SU-DHL-6 (cell line): ENCODE measurements around the gene FMNL1.
A peak's percentile ranks its signal among the peaks of the same experiment; 100 is the strongest.

Experiments used
- H2AFZ ChIP-seq: fragments of 200-600 bp; sonication (generic); 2 replicates; pipeline ENCODE4 v1.6.1; 2014; ENCODE audit warnings: low read depth, mild to moderate bottlenecking, moderate library complexity, mixed read lengths, antibody characterized with exemption, low read length; ENCODE audit not compliant: severe bottlenecking
- H3F3A ChIP-seq: fragments of 200-600 bp; shearing (Covaris generic); 2 replicates; pipeline ENCODE4 v1.6.0; 2016; ENCODE audit warnings: antibody characterized with exemption, mild to moderate bottlenecking; ENCODE audit not compliant: insufficient read depth
- H3K27ac ChIP-seq: fragments of 200-600 bp; sonication (generic); 2 replicates; pipeline ENCODE4 v1.5.1; 2016; ENCODE audit warnings: low read depth, mild to moderate bottlenecking, low read length, moderate library complexity, mixed read lengths
- H3K27me3 ChIP-seq: fragments of 200-600 bp; sonication (generic), shearing (Covaris generic); 2 replicates; pipeline ENCODE4 v1.6.0; 2014; ENCODE audit warnings: mild to moderate bottlenecking, low read length
- H3K36me3 ChIP-seq: fragments of 200-600 bp; sonication (generic); 2 replicates; pipeline ENCODE4 v1.6.1; 2014; ENCODE audit warnings: mild to moderate bottlenecking, low read length, mixed read lengths
- H3K4me2 ChIP-seq: fragments of 300-600, 200-600 bp; shearing (Covaris generic), sonication (generic); 2 replicates; pipeline ENCODE4 v1.6.0; 2014; ENCODE audit warnings: low read length, low read depth, mild to moderate bottlenecking; ENCODE audit not compliant: poor library complexity, severe bottlenecking
- H3K4me3 ChIP-seq: fragments of 200-600 bp; sonication (generic); 2 replicates; pipeline ENCODE4 v1.5.1; 2014; ENCODE audit warnings: antibody characterized with exemption, low read length, mild to moderate bottlenecking, mixed read lengths; ENCODE audit not compliant: insufficient read depth, poor library complexity, severe bottlenecking
- H3K79me2 ChIP-seq: fragments of 200-600 bp; sonication (generic); 2 replicates; pipeline ENCODE4 v1.6.1; 2014; ENCODE audit warnings: mild to moderate bottlenecking, low read length, moderate library complexity; ENCODE audit not compliant: insufficient read depth
- H3K9ac ChIP-seq: fragments of 200-600 bp; sonication (generic); 2 replicates; pipeline ENCODE4 v1.7.0; 2014; ENCODE audit warnings: mild to moderate bottlenecking, low read length
- H3K9me2 ChIP-seq: fragments of 200-600 bp; sonication (generic); replicated peaks from 2 replicates; pipeline ENCODE4 v1.6.1; 2014; ENCODE audit warnings: low read length; ENCODE audit not compliant: insufficient read depth
- H3K9me3 ChIP-seq: fragments of 200-600 bp; sonication (generic); 2 replicates; pipeline ENCODE4 v1.6.1; 2014; ENCODE audit warnings: low read length, mixed read lengths; ENCODE audit not compliant: insufficient read depth
- H4K20me1 ChIP-seq: fragments of 200-600 bp; sonication (generic); 2 replicates; pipeline ENCODE4 v1.6.1; 2014; ENCODE audit warnings: low read depth, mild to moderate bottlenecking, antibody characterized with exemption, low read length, moderate library complexity, mixed read lengths
- CTCF ChIP-seq: fragments of 200-600 bp; sonication (generic); IDR thresholded peaks from one replicate; pipeline ENCODE4 v1.5.1; 2017; ENCODE audit warnings: antibody characterized with exemption, mild to moderate bottlenecking, low read length, moderate library complexity; ENCODE audit not compliant: insufficient read depth, poor library complexity, severe bottlenecking
- EZH2phosphoT487 ChIP-seq: fragments of 200-600 bp; sonication (generic), shearing (Covaris generic); conservative IDR thresholded peaks from 2 replicates; pipeline ENCODE4 v1.6.1; 2018; ENCODE audit warnings: mild to moderate bottlenecking, antibody characterized with exemption, low read length, moderate library complexity, mixed read lengths

Gene FMNL1

DNA sequence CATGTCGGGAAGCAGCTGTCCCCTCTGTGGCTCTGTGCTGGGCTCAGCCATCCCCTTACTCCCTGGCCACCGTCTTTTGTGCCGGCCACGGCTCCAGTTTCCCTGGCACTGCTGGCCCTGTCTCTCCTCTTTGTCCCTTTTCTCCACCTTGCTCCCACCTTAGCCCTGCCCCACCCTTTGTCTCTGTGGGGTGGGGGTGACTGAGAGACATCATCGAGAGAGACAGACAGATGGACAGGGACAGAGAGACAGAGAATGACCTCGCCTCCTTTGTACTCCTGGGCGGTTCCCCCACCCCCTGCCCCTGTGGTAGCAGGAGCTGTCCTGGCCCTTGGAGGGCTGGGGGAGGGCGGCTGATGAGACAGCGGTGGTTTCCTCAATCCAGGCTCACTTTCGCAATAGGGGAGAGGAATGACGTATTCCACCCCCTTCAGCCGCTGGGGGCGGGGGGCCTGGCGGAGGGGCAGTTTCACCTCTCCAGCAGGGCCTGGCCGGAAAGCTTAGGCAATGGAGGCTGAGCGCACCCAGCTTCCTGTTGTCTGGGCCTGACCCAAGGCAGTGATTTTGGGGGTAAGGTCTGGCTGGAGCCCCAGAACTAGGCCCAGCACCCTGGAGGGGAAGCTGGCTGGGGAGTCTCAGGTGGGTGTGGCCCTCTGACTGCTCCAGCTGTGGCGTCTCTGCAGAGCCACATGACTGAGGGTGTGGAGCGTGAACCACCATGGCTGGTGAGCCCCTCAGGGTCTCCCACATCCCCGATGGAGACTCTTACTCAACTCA lies 7.3 kb downstream of the FMNL1 start:
- Histone ChIP-seq H3K9ac (peak overlapping the region; percentile 98), H3K9me3 (no peaks in the 10 kb centered on the region), H3K27ac (peak overlapping the region; percentile 99)

DNA sequence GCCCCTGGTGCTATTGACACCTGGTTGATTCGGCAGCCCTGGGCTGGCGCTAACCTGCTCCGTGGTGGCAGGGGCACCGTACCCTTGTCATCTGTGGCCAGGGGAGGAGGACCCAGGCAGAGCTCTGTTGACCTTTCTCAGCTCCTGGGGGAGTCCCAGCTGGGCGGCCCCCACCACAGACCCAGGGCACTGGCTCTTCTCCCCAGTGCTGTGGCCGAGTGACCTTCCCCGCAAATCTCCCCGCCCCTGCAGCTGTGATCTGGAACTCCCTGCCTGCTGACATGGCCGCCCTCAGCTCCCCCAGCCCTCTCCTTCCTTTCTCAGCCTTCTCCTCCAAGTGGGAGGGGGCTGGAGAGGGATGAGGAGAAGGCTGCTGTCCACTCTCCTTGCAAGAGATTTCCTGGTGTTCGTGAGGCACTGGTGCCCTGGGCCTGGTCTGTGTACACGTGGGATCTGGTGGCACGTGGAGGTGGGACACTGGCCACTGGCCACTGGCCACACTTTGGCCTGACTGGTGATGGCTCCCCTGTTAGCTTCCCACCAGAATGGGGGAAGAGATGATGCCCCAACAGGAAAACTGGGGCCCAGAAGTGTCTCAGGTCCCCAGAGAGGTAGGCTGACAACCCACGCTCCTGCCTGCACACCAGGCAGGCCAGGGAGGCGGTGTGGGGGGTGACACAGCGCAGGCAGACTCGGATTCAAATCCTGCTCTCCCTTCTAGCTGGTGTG lies 8.2 kb downstream of the FMNL1 start:
- Histone ChIP-seq H3K4me3 (no peak overlapping the region), H3F3A (peaks cover 53% of the 10 kb centered on the region), H4K20me1 (no peaks in the 10 kb centered on the region), H3K9me3 (no peaks in the 10 kb centered on the region), H3K4me2 (peak overlapping the region; percentile 92), H3K36me3 (no peaks in the 10 kb centered on the region), H3K9me2 (no peaks in the 10 kb centered on the region), H3K27ac (peak overlapping the region; percentile 99), H3K9ac (peak overlapping the region; percentile 98), H2AFZ (no peak overlapping the region), H3K27me3 (no peaks in the 10 kb centered on the region), H3K79me2 (peaks cover 47% of the 10 kb centered on the region)
- TF ChIP-seq CTCF (no peak), EZH2phosphoT487 (no peak)

More for the DNA sequence above, 7.3 kb downstream of the FMNL1 start:
- TF ChIP-seq EZH2phosphoT487: no peak
- TF ChIP-seq CTCF: no peak
- H3K4me2 ChIP-seq: peak overlapping the region; percentile 92
- H4K20me1 ChIP-seq: no peaks in the 10 kb centered on the region
- no peaks in the 10 kb centered on the region for H3K27me3 ChIP-seq
- H3K36me3 ChIP-seq: no peaks in the 10 kb centered on the region
- H3F3A ChIP-seq: peaks cover 59% of the 10 kb centered on the region
- peak overlapping the region; percentile 36 for H3K4me3 ChIP-seq
- H3K79me2 ChIP-seq: peaks cover 56% of the 10 kb centered on the region
- no peaks in the 10 kb centered on the region for H3K9me2 ChIP-seq
- no peak overlapping the region for H2AFZ ChIP-seq

GRCh38 chr17:45230410-45230786 lies 8.7 kb downstream of the FMNL1 start:
- no peaks in the 10 kb centered on the region for H3K9me3 ChIP-seq
- H3K36me3 ChIP-seq: no peaks in the 10 kb centered on the region
- no peak overlapping the region for H3K4me3 ChIP-seq
- peak overlapping the region; percentile 99 for H3K27ac ChIP-seq
- H4K20me1 ChIP-seq: no peaks in the 10 kb centered on the region
- no peak overlapping the region for H2AFZ ChIP-seq
- H3F3A ChIP-seq: peaks cover 51% of the 10 kb centered on the region
- peak overlapping the region; percentile 98; the same call in 1 of the 2 replicates for H3K9ac ChIP-seq
- peak overlapping the region; percentile 92 for H3K4me2 ChIP-seq
- peaks cover 42% of the 10 kb centered on the region for H3K79me2 ChIP-seq
- no peak for TF ChIP-seq EZH2phosphoT487
- TF ChIP-seq CTCF: no peak
- no peaks in the 10 kb centered on the region for H3K27me3 ChIP-seq
- H3K9me2 ChIP-seq: no peaks in the 10 kb centered on the region
